RKO (cell line): ENCODE results near the gene BRINP2.
A peak's percentile ranks its signal among the peaks of the same experiment; 100 is the strongest.

Source experiments
- DNase-seq: peaks from one replicate; pipeline ENCODE4 v3.0.0-alpha.2; 2016; ENCODE audit warnings: low spot score

The BRINP2 gene

DNA sequence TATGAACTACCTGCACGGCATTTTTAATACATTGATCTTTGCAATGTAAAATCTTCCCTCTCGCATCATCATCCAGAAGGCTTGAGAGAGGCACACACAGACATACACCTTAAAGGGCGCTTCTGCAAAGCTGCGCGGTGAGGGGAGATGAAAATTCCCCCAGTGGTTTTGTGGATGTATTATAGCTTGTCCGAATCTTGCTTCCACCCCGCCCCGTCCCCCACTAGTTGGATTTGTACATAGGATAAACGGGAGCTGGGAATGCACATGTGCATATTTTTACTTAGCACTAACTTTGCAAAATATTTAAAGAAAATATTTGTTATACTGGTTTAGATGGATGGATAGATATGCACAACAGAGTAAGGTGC lies 5.7 kb upstream of the BRINP2 start:
- DNase-seq: no peak

DNA sequence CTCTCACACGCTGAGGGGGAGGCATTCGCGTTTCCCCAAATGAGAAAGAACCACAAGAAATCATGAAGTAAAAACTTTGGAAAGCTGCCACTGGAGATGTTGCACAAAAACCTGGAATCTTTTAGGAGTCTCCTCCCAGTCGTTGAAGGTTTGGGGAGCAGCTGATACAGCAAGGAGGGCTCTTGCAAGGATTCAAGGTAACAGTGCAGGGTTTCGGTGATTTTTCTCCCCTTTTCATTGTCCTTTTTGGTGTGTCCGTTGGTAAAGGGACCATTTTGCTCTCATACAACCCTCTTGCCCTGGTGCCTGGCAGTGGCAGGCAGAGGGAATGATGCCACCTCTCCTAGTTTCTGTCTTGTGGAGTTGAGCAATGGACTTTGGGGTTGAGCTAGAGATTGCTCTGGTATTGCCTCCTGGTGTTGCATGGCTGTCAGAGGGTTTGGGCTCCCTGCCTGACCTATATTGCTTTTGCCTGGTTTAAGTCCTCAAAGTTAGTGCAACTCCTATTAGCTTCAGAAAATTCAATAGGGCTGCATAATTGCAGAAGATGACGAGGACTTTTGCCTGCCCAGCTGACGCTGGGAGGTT lies 872 bp downstream of the BRINP2 start:
- DNase-seq: no peak

DNA sequence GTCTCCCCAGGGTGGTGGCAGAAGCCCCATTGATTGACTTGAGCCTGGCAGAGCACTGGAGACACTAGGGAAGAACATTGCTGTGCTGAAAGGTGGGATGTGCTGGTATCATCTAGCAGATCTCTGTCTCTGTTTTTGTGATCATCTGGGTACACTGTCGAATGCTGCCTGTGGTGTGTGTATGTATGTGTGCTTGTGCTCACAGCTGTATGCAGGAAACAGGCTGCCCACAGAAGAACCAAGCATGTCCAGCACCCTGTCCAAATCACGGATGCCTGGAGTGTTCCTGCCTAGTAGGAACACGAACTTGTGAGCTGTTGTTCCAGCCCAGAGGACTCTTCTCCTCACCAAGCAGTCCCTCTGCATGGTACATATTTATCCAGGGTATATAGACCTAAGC lies 1.5 kb downstream of the BRINP2 start:
- no peak for DNase-seq

DNA sequence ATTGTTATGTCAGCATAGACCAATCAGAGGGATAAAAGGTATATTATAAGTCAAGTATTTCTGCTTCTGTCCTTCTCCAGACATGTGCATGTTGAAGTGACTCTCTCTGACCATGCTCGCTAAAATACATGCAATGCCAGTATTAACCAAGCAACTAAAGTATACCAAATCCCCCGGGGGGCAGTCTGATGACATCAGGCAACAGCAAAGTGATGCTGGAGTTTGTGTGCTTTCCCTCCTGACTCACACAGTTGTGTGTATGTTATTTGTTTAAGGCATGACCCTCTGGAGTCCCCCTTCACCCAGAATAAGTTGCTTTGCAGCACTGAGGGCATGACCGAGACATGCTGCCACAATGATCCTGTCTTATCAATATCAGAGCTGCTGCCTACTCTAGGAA lies 2.1 kb downstream of the BRINP2 start:
- no peak for DNase-seq

DNA sequence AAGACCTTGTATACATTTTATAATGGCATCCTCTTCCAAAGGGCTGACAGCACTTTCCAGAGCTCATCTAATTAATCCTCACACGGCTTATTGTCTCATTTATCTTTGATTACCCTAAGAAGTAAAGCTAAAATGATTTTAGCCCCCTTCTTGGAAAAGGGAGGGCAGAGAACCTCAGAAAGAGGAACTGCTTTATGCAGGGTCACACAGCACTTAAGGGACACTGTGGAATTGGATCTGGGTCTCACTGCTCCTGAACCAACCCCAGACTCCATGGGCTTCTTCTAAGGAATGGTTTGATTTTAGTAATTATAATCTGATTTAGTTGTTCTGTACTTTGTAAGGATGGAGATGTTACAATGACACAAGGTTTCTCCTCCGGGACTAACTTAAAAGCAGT lies 3.2 kb downstream of the BRINP2 start:
- DNase-seq: no peak

DNA sequence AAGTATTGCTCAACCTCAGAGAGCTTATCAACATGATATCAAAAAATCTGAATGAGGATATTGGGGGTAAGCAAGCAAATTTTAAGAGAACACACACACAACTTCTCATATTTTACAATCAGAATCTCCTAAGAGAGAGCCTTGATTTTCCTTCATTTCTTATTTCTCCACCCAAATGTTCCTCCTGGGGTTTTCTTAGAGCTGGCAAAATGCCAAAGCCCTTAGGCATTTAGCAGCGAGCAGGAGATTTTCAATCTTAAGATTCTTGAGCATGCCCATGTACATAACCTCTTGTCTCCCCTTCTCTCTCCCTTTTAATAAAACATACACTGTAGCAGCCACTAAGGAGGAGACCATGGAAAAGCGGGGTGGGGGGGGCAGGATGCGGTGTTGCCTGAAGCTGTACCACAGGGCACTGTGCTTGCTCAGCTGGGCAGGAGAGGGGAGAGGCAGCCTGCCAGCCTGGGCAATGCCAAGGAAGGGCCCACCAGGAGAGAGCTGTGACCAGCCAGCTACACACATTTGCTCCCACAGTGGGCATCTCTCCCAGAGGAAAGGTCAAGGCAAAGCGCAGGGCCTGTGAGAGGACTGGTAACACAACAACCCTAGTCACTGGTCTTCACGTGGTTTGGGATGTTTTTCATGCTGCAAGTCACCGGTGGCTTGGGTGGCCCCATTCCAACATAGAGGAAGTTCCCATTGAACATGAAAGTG lies 4.3 kb downstream of the BRINP2 start:
- no peak for DNase-seq

DNA sequence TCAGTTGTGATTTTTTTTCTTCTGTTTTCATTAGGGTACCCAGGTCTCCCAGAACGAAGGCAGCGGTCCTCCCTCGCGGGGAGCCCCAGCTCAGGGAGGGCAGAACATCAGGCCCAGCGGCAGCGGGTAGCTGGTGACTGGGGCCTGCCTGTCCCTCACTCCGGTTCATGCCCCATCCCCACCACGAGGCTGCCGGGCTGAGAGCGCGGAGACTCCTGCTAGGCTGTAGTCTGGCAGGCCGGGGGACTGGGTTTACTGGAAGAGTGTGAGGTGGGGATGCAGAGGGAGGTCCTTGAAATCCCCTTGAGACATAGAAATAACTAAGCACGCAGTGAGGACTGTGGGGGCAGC lies 10.5 kb downstream of the BRINP2 start:
- no peak for DNase-seq

DNA sequence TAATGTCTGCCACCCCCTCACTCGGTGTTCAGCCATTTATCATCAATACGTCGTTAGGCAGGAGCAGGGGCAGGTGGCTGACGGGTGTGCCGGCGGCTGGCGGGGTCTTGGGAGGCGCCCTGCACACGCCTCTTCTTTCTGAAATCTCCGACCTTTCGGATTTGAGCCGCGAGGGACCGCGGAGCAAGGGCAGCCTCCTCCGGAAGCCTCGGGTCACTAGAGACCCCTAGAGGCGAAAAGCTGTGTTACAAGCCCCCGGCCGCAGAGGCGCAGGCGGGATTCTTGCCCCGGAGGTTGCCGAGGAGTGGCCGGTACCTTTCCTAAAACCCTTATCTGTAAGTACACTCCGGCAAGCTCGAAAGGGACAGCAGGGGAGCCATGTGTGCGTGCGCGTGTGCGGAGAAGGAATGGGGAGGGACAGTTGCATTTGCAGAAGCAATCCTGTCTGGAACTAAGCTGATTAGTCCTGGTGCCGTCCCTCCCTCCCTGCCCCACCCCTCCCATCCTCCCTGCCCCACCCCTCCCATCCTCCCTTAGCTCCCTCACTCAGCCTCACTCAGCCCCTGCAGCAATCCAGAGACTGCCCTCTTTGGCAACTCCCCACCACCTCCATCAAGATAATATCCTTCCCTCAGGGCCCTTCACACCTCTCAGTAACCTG lies 11.0 kb downstream of the BRINP2 start:
- no peak for DNase-seq

DNA sequence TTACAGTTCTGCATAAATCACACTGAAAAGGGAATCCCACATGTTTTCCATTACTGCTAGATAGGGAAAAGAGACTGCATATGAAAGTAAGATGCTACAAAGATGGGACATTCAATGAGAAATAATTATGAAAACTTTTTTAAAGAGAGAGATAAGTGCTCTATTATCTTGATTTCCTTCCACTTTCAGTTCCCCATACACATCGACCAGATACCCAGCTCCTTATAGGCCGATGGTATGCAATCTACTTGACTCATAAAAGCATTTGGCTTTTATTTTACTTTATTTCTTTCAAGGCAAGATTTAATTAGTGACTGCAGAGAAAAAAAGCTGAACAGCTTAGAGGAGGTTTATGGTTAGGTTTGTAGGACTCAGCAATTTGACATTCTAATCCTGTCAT lies 13.1 kb downstream of the BRINP2 start:
- no peak for DNase-seq

DNA sequence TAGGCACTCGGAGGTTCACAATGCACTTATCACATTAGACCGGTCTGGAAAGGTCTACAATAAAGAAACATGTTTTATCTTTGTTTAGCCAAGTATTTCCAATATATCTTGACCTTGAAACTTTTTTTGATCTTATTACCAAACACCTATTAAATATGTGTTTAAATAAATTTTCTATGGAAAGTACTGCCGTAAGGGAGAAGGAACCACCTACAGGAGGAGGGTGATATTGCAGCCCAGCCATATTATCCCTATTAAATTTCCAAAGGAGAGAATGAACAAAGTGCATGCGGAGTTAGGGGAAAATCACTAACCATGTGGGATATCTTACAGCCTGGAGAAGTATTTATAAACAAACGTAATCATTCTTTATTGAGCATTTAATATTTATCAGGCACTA lies 14.5 kb downstream of the BRINP2 start:
- no peak for DNase-seq

DNA sequence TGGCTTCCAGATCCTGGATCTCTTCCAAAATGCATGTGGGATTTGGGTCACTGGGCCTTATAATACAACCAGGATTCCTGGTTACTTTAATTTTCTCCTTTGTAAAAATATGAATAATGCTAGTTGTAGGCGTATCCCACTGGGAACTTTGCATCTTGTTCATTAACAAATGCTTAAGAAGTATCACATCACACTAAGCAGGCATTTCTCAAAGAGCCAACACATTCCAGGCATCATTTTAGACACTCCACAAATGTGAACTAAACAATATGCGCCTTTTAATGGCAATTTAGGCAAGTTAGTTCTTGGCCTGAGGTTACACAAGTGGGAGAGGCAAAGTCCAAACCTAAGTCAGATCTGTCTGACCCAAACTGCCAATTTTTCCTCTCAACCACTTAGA lies 15.9 kb downstream of the BRINP2 start:
- DNase-seq: no peak

DNA sequence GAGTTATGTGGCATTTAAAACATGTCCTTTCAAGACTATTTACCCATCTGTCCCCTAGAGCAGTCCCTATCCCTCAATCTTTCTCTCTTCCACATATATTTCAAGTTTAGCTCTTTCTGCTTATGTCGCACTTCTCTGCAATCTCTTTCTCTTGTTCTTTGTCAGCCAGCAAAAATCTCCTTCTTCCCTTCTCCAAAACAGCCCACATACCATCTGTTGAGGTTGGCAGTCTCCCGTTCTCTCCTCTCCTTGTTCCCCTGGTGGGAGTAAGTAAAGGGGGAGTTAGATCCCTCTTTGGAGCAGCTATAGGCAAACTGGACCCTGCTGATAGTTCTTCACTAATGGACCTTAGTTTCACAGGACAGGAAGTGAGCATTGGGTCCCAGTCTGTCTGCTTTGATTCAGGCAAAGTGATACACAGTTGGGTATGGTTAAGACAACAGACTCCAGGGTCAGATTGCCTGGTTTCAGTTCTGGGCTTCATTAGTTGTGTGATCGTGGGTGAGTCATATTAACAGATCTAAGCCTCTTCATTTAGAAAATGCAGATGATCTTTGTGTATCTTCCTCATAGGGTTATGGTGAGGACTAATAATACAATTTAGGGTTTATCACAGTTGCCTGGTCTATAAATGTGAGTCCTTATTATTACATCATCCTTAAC lies 19.7 kb downstream of the BRINP2 start:
- no peak for DNase-seq

DNA sequence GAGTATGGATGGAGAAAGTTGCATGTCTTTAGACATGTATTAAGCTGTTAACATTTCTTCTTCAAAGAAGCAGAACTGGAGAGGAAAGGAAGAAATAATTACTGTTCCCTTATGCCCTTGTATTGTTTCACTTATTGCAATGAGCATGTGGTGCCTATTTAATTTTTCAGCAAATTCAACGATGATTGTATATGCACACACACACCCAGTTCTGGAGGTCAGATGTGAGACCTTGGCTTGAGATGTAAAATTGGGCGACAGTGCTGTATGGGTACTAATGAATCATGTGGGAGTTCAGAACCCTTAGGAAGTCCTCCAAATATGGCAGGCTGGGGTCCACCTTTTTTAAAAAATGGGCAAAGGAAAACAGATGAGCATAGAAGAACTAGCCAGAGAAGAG lies 27.5 kb downstream of the BRINP2 start:
- DNase-seq: no peak

DNA sequence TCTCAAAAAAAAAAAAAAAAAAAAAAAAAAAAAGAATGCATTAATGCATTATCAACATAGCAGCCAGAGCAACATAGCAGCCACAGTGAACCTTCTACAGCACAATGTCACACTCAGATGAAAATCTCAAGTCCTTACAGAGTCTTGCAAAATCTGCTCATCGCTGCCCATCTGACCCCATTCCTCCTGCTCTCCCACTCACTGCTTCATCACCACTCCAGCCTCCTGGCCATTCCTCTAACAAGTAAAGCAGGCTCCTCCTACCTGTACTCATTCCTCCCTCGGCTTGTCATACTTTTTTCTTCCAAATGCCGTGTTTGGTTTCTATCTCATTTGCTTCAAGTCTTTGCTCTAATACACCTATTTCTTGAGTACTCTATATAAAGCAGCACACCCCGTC lies 29.5 kb downstream of the BRINP2 start:
- DNase-seq: no peak

DNA sequence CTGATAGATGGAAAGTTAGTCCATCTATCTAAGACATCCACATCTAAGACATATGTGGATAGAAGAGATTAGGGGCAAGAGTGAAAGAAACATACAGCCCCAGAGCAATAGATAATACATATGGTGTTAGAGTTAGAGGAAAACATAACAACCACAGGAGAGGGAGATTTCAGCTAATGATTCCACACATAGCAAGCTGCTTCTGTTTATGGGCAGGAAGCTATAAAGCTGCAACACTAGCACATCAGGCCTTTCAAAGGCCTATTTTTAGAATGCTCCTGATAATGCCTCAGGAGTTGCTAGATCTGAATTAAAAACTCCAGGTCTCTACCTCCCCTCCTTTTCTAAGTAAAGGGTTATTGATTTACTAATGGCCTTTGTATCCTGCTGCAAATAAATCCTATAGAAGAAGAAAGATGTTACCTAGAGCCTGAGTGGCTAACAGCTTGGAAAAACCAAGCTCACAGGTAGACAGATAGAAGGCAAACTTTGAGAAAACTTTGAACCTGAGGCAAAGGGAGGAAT lies 36.1 kb downstream of the BRINP2 start:
- DNase-seq: no peak

DNA sequence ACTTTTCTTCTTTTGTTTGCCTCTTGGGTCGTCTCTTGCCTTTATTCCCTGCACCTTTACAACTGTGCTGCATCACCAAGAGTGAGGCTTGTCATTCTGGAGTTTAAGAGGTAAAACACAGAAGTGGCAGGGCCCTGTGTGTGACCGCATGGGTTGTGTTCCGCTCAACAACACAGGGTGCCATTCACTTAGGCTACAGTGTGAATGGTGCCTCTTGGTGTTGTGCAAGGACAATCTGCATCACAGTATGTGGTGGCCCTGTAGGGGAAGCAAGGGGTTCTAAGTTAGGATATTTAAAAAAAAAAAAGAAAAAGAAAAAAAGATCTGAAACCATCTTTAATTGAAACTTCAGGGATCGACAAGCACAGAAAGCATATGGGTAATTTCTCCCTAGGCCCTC lies 38.2 kb downstream of the BRINP2 start:
- no peak for DNase-seq

DNA sequence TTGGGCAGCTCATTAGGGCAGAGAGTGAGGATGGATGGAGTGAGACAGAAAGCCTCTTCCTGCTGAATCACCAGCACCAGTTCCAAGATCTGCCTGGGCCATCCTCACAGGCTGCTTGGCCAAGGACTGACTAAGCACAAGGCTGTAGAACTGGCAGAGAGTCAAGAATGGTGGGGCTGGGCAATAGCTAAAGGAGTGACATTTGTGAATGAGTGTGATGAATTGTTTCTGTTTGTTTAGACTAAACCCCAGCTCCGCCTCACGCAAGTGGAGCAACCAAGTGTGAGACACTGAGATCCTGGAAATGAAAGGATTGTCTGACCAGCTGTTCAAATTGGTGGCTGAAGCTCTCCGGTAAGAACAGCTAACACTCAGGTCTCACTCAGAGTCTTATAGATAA lies 38.6 kb downstream of the BRINP2 start:
- DNase-seq: peak; percentile 89

DNA sequence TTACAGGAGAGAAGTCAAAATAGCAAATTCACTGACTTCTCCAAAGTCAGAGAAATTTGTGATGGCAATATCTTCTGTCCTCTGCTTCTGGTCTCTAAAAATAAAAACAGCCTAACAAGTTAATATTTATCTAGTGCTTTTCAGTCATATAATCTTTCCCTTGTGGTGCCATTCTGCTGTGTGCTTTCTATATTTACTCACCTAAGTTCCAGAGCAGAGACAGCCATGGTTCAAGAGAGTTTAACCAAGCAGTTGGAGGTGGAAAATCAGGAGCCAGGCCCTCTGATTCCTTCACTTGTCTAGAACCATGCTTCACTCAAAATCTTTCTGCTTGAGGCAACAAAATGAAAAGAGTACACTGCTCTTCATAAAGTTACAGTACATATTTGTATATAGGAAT lies 39.3 kb downstream of the BRINP2 start:
- DNase-seq: no peak

DNA sequence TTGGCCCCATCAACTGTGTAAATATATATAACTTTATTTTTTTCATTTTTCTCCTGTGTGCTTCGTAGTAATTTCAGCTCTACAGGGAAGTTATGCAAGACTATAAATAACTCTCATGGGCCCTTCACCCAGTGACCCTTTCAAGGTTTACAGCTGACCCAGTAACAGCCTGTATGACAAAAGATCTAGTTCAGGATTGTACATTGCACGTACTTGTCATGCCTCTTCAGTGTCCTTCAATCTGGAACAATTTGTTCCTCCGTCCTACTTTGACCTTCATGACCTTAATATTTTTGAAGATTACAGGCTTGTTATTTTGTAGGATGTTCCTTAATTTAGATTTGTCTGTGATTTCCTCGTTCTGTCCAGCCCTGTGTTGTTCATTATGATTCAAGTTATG lies 40.5 kb downstream of the BRINP2 start:
- no peak for DNase-seq

DNA sequence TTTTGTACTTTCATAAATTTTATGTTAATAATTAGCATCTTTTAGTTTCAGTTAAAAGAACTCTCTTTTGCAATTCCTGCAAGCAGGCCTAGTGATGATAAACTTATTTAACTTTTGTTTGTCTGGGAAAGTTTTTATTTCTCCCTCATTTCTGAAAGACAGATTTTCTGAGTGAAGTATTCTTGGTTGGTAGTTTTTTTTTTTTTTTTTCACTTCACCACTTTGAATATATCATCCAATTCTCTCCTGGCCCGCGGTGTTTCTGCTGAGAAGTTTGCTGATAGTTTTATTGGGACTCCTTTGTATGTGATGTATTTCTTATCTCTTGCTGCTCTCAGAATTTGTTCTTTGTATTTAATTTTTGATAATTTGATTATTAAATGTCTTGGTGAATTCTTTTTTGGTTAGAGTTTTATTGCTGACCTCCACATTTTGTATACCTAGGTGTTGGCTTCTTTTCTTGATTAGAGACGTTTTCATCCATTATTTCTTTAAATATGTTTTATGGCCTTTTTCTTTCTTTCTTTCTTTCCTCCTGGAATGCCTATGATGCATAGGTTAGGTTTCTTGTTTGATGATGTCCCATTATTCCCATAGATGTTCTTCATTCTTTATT lies 45.9 kb downstream of the BRINP2 start:
- no peak for DNase-seq

DNA sequence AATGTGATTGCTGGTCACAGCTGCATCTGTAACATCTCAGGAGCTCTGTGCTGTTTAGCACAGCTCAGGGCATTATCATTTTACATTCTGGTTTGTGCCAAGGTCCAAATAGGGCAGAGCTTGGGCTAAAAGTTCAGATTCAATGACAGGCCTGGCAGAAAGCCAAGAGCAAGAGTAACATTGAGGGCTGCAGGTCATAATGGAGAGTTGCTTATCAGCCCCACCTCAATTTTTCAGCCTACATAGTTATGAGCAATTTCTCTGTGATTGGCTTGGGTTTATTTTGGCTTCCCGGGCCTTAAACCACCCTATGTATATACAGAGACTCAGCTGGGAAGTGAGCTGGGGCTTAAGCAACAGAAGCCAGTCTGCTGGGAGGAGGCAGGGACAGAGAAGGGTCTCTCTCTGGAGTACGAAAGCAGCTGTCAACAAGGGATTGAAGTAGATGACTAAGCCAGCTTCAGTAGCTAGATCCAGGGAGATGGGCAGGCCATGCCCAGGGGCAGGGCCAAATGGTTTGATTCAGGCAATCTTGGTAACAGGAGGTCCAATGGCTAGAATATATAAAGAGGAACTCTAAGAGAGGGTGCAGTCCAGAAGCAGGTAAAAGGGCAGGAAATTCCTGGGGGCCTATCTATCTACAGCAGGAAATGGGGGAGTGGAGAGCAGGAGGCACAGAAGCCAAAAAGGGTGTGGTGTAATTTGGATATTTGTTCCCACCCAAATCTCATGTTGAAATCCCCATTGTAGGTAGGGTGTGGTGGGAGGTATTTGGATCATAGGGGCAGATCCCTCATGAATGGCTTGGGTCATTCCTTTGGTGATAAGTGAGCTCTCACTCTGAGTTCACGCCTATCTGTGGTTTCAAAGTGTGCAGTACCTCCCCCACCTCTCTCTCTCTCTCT lies 49.0 kb downstream of the BRINP2 start:
- DNase-seq: no peak

DNA sequence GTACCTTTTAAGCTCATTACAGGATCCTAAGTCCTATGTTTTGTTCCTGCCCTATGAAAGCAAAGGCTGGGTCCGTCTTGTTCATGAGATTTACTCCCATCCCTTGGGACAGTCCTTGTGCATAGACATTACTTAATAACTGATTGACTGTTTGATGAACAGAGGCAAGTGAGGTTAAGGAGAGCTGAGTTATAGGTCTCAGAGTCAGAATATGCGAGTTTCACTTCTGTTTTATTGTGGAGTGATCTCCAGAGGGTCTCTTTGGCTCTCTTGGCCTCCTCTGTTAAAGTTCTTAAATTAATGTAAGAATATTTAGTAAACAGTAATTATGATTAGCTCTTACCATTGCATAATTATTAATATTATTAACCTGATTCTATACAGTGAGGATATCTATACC lies 52.6 kb downstream of the BRINP2 start:
- DNase-seq: no peak
